H9 (cell line): ENCODE data around the gene OR6B3. TPM values are rescaled to one million over a fixed set of nuclear protein-coding genes. Genes with fewer than 3 reads are reported as not detected.

Experiments
- DNase-seq: peaks from one replicate; pipeline ENCODE4 v3.0.0-alpha.2; 2017
- H2AFZ ChIP-seq: one replicate; pipeline ENCODE4 v1.6.1; 2013; ENCODE audit warnings: mild to moderate bottlenecking, low read length, control low read depth, moderate library complexity
- H2AK5ac ChIP-seq: 2 replicates; pipeline ENCODE4 v1.6.1; 2013; ENCODE audit warnings: low read length, control low read depth, mixed read lengths; ENCODE audit not compliant: insufficient read length
- H2BK120ac ChIP-seq: one replicate; pipeline ENCODE4 v1.6.1; 2013; ENCODE audit warnings: low read depth, mild to moderate bottlenecking, low read length, control low read depth, inconsistent platforms; ENCODE audit not compliant: poor library complexity, severe bottlenecking
- H2BK12ac ChIP-seq: 2 replicates; pipeline ENCODE4 v1.6.1; 2013; ENCODE audit warnings: low read length, control low read depth, mixed read lengths, low read depth; ENCODE audit not compliant: insufficient read length
- H2BK15ac ChIP-seq: 2 replicates; pipeline ENCODE4 v1.6.1; 2013; ENCODE audit warnings: low read depth, low read length, control low read depth
- H2BK20ac ChIP-seq: one replicate; pipeline ENCODE4 v1.6.1; 2013; ENCODE audit warnings: low read depth, mild to moderate bottlenecking, low read length, control low read depth, inconsistent platforms; ENCODE audit not compliant: poor library complexity, severe bottlenecking
- H2BK5ac ChIP-seq: 2 replicates; pipeline ENCODE4 v1.6.1; 2013; ENCODE audit warnings: low read length, control low read depth, mixed read lengths; ENCODE audit not compliant: insufficient read length
- H3K14ac ChIP-seq: 2 replicates; pipeline ENCODE4 v1.6.1; 2013; ENCODE audit warnings: low read length, control low read depth; ENCODE audit not compliant: insufficient read depth
- H3K18ac ChIP-seq: 2 replicates; pipeline ENCODE4 v1.6.1; 2013; ENCODE audit warnings: low read depth, mild to moderate bottlenecking, mixed read lengths, low read length, control low read depth; ENCODE audit not compliant: insufficient read length
- H3K23ac ChIP-seq: 2 replicates; pipeline ENCODE4 v1.6.1; 2013; ENCODE audit warnings: low read length, control low read depth, mixed read lengths, low read depth; ENCODE audit not compliant: insufficient read length
- H3K23me2 ChIP-seq: 2 replicates; pipeline ENCODE4 v1.6.1; 2013; ENCODE audit warnings: low read depth, mild to moderate bottlenecking, mixed read lengths, low read length, control low read depth; ENCODE audit not compliant: insufficient read length, poor library complexity, severe bottlenecking
- H3K27ac ChIP-seq: 2 replicates; pipeline ENCODE4 v1.5.1; 2013; ENCODE audit warnings: low read length, control low read depth, mixed read lengths, low read depth; ENCODE audit not compliant: insufficient read length
- H3K27me3 ChIP-seq: 2 replicates; pipeline ENCODE4 v1.6.1; 2013; ENCODE audit warnings: low read length, control low read depth, inconsistent platforms; ENCODE audit not compliant: insufficient read depth
- H3K4ac ChIP-seq: 2 replicates; pipeline ENCODE4 v1.6.1; 2013; ENCODE audit warnings: low read depth, mild to moderate bottlenecking, control low read depth, inconsistent platforms, low read length, moderate library complexity
- H3K4me1 ChIP-seq: 2 replicates; pipeline ENCODE4 v1.6.1; 2013; ENCODE audit warnings: low read length, control low read depth, inconsistent platforms; ENCODE audit not compliant: insufficient read depth
- H3K4me2 ChIP-seq: 2 replicates; pipeline ENCODE4 v1.6.1; 2013; ENCODE audit warnings: low read length, control low read depth, mixed read lengths; ENCODE audit not compliant: insufficient read length, insufficient read depth
- H3K56ac ChIP-seq: 2 replicates; pipeline ENCODE4 v1.6.1; 2013; ENCODE audit warnings: low read depth, mild to moderate bottlenecking, mixed read lengths, low read length, control low read depth; ENCODE audit not compliant: insufficient read length
- H3K79me1 ChIP-seq: 2 replicates; pipeline ENCODE4 v1.6.1; 2013; ENCODE audit warnings: low read depth, mild to moderate bottlenecking, moderate library complexity, low read length, control low read depth, inconsistent platforms; ENCODE audit not compliant: insufficient read depth, poor library complexity, severe bottlenecking
- H3K79me2 ChIP-seq: 2 replicates; pipeline ENCODE4 v1.6.1; 2013; ENCODE audit warnings: low read length, control low read depth, inconsistent platforms; ENCODE audit not compliant: insufficient read depth
- H3K9ac ChIP-seq: 2 replicates; pipeline ENCODE4 v1.6.1; 2013; ENCODE audit warnings: low read length, control low read depth, mixed read lengths; ENCODE audit not compliant: insufficient read length; ENCODE audit errors: extremely low read depth
- H3K9me3 ChIP-seq: one replicate; pipeline ENCODE4 v1.6.1; 2013; ENCODE audit warnings: low read depth, low read length, inconsistent platforms; ENCODE audit not compliant: control insufficient read depth
- H3T11ph ChIP-seq: one replicate; pipeline ENCODE4 v1.6.1; 2013; ENCODE audit warnings: mild to moderate bottlenecking, low read length, control low read depth, inconsistent platforms
- H4K20me1 ChIP-seq: one replicate; pipeline ENCODE4 v1.6.1; 2013; ENCODE audit not compliant: control insufficient read depth, insufficient read length, insufficient read depth
- H4K5ac ChIP-seq: 2 replicates; pipeline ENCODE4 v1.6.1; 2013; ENCODE audit warnings: low read depth, mild to moderate bottlenecking, mixed read lengths, low read length, control low read depth; ENCODE audit not compliant: insufficient read length
- H4K8ac ChIP-seq: replicated peaks from 2 replicates; pipeline ENCODE4 v1.6.1; 2013; ENCODE audit warnings: low read length, control low read depth, mixed read lengths, low read depth; ENCODE audit not compliant: insufficient read length
- H4K91ac ChIP-seq: 2 replicates; pipeline ENCODE4 v1.6.1; 2013; ENCODE audit warnings: low read depth, mild to moderate bottlenecking, moderate library complexity, mixed read lengths, low read length, control low read depth; ENCODE audit not compliant: insufficient read length
- H3K27ac Mint-ChIP-seq, 3 experiments: 2 replicates in 2 of 3; 3 replicates in 1 of 3; pipeline ENCODE4 v1.8.0; 2020 to 2021; ENCODE audit warnings: mixed read lengths in 3 of 3, mild to moderate bottlenecking in 1 of 3, moderate library complexity in 1 of 3
- H3K27me3 Mint-ChIP-seq: 2 replicates; pipeline ENCODE4 v1.8.0; 2021; ENCODE audit warnings: low read depth, mild to moderate bottlenecking, moderate library complexity, mixed read lengths
- H3K36me3 Mint-ChIP-seq, 3 experiments: 2 replicates in 2 of 3; 3 replicates in 1 of 3; pipeline ENCODE4 v1.8.0; 2020 to 2021; ENCODE audit warnings: low read depth in 3 of 3, mixed read lengths in 3 of 3; ENCODE audit not compliant: insufficient read depth in 1 of 3
- H3K4me1 Mint-ChIP-seq, 2 experiments: 2 replicates each; pipeline ENCODE4 v1.8.0; 2020; ENCODE audit warnings: mixed read lengths in 2 of 2
- H3K4me3 Mint-ChIP-seq, 2 experiments: 2 replicates in 1 of 2; 3 replicates in 1 of 2; pipeline ENCODE4 v1.8.0; 2020 to 2021; ENCODE audit warnings: mild to moderate bottlenecking in 2 of 2, mixed read lengths in 2 of 2, moderate library complexity in 1 of 2
- H3K9me3 Mint-ChIP-seq, 2 experiments: 2 replicates in 1 of 2; 3 replicates in 1 of 2; pipeline ENCODE4 v1.8.0; 2020; ENCODE audit warnings: mild to moderate bottlenecking in 2 of 2, mixed read lengths in 2 of 2, moderate library complexity in 1 of 2
- WGBS: extraction: QIAGEN DNeasy Blood & Tissue Kit; methylation state at CpG from one replicate; pipeline ENCODE4 v1.1.7; 2013; ENCODE audit warnings: missing lambda C conversion rate, low lambda C conversion rate, mixed read lengths; ENCODE audit not compliant: insufficient read length; ENCODE audit errors: extremely low coverage; 5-methylcytosine and 5-hydroxymethylcytosine counted together
- total RNA-seq: library from RNA; stranded (reverse); gene quantifications from 2 replicates; pipeline ENCODE4 v1.2.1, GENCODE V29; 2021
- TF ChIP-seq, protein P1 (sequence below): fragments of 200-600 bp; sonication (generic); conservative IDR thresholded peaks from 3 replicates; pipeline ENCODE4 v1.8.0; 2021; ENCODE audit warnings: antibody characterized with exemption, mild to moderate bottlenecking

Gene OR6B3
- total RNA-seq, 1 experiment from 2014 or later, result not detected

DNA sequence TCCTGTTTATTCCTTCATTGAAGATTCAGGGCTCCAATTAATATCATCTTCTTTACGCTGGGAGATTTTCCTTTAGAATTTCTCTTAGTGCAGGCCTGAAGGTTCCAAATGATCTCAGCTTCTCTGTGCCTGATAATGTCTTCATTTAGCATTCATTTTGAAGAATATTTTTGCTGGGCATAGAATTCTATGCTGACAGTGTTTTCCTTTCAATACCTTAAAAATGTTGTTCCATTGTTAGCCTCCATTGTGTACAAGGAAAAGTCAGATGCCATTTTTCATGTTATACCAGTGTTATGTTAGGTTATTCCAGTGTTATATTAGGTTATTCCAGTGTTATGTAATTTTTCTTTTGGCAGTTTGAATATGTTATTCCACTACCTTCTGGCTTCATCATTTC lies 14.9 kb upstream of the OR6B3 start:
- no peak overlapping the region for H2AK5ac ChIP-seq
- Mint-ChIP-seq H3K36me3 (no peaks in the 10 kb centered on the region), H3K27ac (no peak overlapping the region), H3K4me3 (no peak overlapping the region), H3K4me1 (peaks cover 11 to 13% of the 10 kb centered on the region in 2 experiments), H3K9me3 (peaks cover 0 to 2% of the 10 kb centered on the region in 2 experiments; a peak in 3 of 5 replicates), H3K27me3 (no peaks in the 10 kb centered on the region)
- no peaks in the 10 kb centered on the region for H3K23me2 ChIP-seq
- no peak overlapping the region for H4K8ac ChIP-seq
- H3K27ac ChIP-seq, result no peak overlapping the region
- no peaks in the 10 kb centered on the region for H3K27me3 ChIP-seq
- no peaks in the 10 kb centered on the region for H3K9me3 ChIP-seq
- H2AFZ ChIP-seq, result no peak overlapping the region
- no peaks in the 10 kb centered on the region for H3K79me1 ChIP-seq
- H3K18ac ChIP-seq, result no peak overlapping the region
- no peak overlapping the region for H4K5ac ChIP-seq
- H3K56ac ChIP-seq, result no peak overlapping the region
- no peak overlapping the region for H2BK20ac ChIP-seq
- no CpG with 5 or more reads among the region's 1 CpG for WGBS
- H4K20me1 ChIP-seq, result no peaks in the 10 kb centered on the region
- no peak overlapping the region for H4K91ac ChIP-seq
- H2BK15ac ChIP-seq, result no peak overlapping the region
- H3K9ac ChIP-seq, result no peak overlapping the region
- H3T11ph ChIP-seq, result no peak overlapping the region
- no peak overlapping the region for H3K14ac ChIP-seq
- DNase-seq, result no peak
- no peak overlapping the region for H2BK120ac ChIP-seq
- H2BK5ac ChIP-seq, result no peak overlapping the region
- no peak overlapping the region for H2BK12ac ChIP-seq
- no peaks in the 10 kb centered on the region for H3K79me2 ChIP-seq
- TF ChIP-seq, protein P1, sequence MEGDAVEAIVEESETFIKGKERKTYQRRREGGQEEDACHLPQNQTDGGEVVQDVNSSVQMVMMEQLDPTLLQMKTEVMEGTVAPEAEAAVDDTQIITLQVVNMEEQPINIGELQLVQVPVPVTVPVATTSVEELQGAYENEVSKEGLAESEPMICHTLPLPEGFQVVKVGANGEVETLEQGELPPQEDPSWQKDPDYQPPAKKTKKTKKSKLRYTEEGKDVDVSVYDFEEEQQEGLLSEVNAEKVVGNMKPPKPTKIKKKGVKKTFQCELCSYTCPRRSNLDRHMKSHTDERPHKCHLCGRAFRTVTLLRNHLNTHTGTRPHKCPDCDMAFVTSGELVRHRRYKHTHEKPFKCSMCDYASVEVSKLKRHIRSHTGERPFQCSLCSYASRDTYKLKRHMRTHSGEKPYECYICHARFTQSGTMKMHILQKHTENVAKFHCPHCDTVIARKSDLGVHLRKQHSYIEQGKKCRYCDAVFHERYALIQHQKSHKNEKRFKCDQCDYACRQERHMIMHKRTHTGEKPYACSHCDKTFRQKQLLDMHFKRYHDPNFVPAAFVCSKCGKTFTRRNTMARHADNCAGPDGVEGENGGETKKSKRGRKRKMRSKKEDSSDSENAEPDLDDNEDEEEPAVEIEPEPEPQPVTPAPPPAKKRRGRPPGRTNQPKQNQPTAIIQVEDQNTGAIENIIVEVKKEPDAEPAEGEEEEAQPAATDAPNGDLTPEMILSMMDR, result no peak
- H3K23ac ChIP-seq, result no peak overlapping the region
- H3K4ac ChIP-seq, result no peak overlapping the region
- 0 out of 2 replicates have a peak, but pooled peaks cover 2% of the 10 kb centered on the region for H3K4me1 ChIP-seq
- no peak overlapping the region for H3K4me2 ChIP-seq
